Right cardiac atrium (tissue), 5 donors: ENCODE results near the gene PMPCA. TPM values are rescaled to one million over a fixed set of nuclear protein-coding genes. Genes with fewer than 3 reads are reported as not detected.
A peak's percentile ranks its signal among the peaks of the same experiment; 100 is the strongest.

Source experiments
- ATAC-seq, 2 donors: fragments of 200-7000 bp; cut with Tn5 transposase; one replicate each; pipeline versions ENCODE4 v1.8.0 to v1.9.1; 2020; ENCODE audit warnings: moderate library complexity in 2 of 2, mild to moderate bottlenecking in 1 of 2
- DNase-seq, 3 donors: peaks; one replicate each; pipeline ENCODE4 v3.0.0-alpha.2; 2020
- H3K27ac ChIP-seq: one replicate; pipeline ENCODE4 v1.5.1; 2013; ENCODE audit warnings: mild to moderate bottlenecking, low read length, control low read depth, moderate library complexity
- H3K27me3 ChIP-seq: one replicate; pipeline ENCODE4 v1.6.1; 2013; ENCODE audit not compliant: control insufficient read depth, insufficient read depth
- H3K4me1 ChIP-seq: one replicate; pipeline ENCODE4 v1.6.1; 2013; ENCODE audit warnings: low read length; ENCODE audit not compliant: control insufficient read depth, insufficient read depth
- H3K4me3 ChIP-seq: one replicate; pipeline ENCODE4 v1.5.1; 2013; ENCODE audit warnings: low read length, control low read depth
- H3K9me3 ChIP-seq: one replicate; pipeline ENCODE4 v1.6.1; 2013; ENCODE audit warnings: low read length; ENCODE audit not compliant: control insufficient read depth
- WGBS: extraction: QIAGEN DNeasy Blood & Tissue Kit; methylation state at CpG from one replicate; pipeline ENCODE4 v1.1.7; 2013; 5-methylcytosine and 5-hydroxymethylcytosine counted together
- intact Hi-C, 4 donors: fragments of 100-400 bp; cut with DNase I; formaldehyde crosslinking; loops; one replicate each; pipeline versions ENCODE4 v1.11.0 to v1.14.0; 2022 to 2023
- polyA plus RNA-seq: library from polyadenylated mRNA; stranded (reverse); fragments of 200-250 nt; gene quantifications from one replicate; pipeline ENCODE4 v1.2.3, GENCODE V29; 2013
- total RNA-seq, 4 donors: library from RNA; stranded (reverse); fragmentation: NEBNext Ultra II Directional; extraction: Animal tissue kit (Norgen Biotek cat#: 25700); gene quantifications; one replicate each; pipeline ENCODE4 v1.2.1, GENCODE V29; 2021
- donor health status: healthy with polysubstance abuse.
- donor health status: DM: no; HTN: yes; CAD: no.
- donor health status: DM: no; HTN: no; CAD: no.
- donor health status: DM: no; HTN: yes; CAD: no; lungs with severe emphysema.
- donor health status: DM: yes; HTN: yes; CAD: no.

Gene PMPCA
- total and polyA plus RNA-seq, 5 donors: 50.8 to 63.4 (median 57.5) TPM

DNA sequence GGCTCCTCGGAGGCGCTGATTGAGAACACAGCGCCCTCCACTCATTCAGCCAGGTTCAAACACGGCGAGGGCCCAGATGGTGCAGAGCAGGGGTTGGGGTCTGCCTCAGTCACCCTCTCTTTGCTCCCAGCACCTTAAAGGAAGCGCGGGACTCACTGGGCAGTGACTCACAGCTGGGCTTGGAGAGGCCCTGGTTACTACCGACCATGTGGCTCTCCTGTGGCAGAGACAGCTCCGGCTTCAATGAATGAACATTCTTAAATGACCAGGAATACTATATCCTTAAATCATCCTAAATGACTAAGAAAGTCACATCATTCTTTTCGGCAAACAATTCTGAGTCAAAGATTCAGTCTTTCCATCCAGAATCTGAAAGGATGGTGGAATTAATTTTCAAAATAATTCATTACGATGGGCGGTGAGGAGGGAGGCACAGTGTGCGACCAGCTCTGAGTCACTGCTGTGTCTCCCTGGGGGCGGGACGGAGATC, 30.8 kb downstream of the PMPCA start:
- Histone ChIP-seq H3K4me1 (peaks cover 6% of the 10 kb centered on the region), H3K9me3 (no peaks in the 10 kb centered on the region), H3K4me3 (no peak overlapping the region), H3K27ac (no peak overlapping the region), H3K27me3 (no peaks in the 10 kb centered on the region)
- 89% methylated on average over 15 of the region's 15 CpGs for WGBS
- DNase-seq (no peak), ATAC-seq (no peak)
- intact Hi-C loops: no loop called here

DNA sequence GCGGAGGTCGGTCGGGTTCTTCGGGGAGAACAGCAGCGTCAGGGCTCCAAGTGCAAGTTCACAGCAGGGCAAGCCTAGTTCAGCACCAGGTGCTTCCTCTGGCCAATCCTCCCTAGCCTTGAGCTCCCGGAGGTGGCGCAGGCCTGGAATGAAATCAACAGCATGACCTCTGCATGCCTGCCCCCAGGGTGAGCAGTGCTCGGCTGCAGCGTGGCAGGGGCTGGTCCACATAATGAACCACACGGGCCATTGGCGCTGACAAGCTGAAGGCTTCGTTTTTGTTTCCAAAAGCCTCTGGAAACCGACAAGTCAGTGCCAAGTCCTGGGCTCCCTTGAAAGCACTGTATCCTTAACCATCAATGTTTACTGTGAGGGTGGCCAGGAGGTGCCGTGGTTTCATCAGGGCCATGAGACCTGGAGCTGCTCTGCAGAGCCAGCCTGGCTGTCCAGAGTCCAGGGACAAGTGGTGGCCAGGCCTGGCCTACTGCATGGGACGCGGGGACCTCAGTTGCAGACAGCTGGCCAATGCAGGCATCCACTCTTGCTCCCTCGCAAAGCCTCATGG, 31.3 kb downstream of the PMPCA start:
- peaks cover 6% of the 10 kb centered on the region for H3K4me1 ChIP-seq
- no peaks in the 10 kb centered on the region for H3K27me3 ChIP-seq
- no peak overlapping the region for H3K4me3 ChIP-seq
- WGBS: 79% methylated on average over 17 of the region's 17 CpGs
- DNase-seq: peak in 2 of 3 donors; percentile 28 to 52
- no peak for ATAC-seq
- H3K9me3 ChIP-seq: no peaks in the 10 kb centered on the region
- intact Hi-C loops: no loop called here
- H3K27ac ChIP-seq: no peak overlapping the region

GRCh38 chr9:136442265-136442664, 31.8 kb downstream of the PMPCA start:
- H3K27ac ChIP-seq: no peak overlapping the region
- DNase-seq (peak in 1 of 3 donors; percentile 47), ATAC-seq (no peak)
- no peak overlapping the region for H3K4me3 ChIP-seq
- no peaks in the 10 kb centered on the region for H3K27me3 ChIP-seq
- peaks cover 5% of the 10 kb centered on the region for H3K4me1 ChIP-seq
- intact Hi-C loops: no loop called here
- 79% methylated on average over 5 of the region's 5 CpGs for WGBS
- H3K9me3 ChIP-seq: no peaks in the 10 kb centered on the region

GRCh38 chr9:136443087-136443486, 32.6 kb downstream of the PMPCA start:
- Histone ChIP-seq H3K4me3 (no peak overlapping the region), H3K9me3 (no peaks in the 10 kb centered on the region), H3K27ac (no peak overlapping the region), H3K27me3 (no peaks in the 10 kb centered on the region), H3K4me1 (no peaks in the 10 kb centered on the region)
- ATAC-seq (no peak), DNase-seq (peak in 1 of 3 donors; percentile 37)
- WGBS: 96% methylated on average over 15 of the region's 15 CpGs
- intact Hi-C loops: no loop called here

DNA sequence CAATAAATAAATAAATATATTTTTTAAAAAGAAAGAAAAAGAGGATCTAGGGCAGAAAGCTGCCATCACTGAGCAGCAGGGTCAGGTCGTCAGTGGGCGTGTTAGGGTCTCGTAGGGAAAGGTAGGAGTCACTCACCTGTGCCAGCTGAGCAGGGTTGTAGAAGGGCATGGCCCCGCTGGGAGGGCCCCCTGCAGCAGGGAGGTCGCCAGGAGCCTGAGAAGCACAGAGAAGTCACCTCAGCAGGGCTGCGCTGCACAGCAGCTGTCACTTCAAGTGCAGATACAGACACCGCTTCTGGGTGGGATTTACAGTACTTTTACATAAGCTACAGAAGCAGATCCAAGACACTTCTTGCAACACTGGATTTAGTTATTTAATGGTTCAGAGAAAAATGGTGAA, 33.2 kb downstream of the PMPCA start:
- Histone ChIP-seq H3K4me3 (no peak overlapping the region), H3K27me3 (no peaks in the 10 kb centered on the region), H3K9me3 (no peaks in the 10 kb centered on the region), H3K4me1 (no peaks in the 10 kb centered on the region), H3K27ac (no peak overlapping the region)
- 94% methylated on average over 7 of the region's 7 CpGs for WGBS
- intact Hi-C loops: no loop called here
- DNase-seq (peak in 1 of 3 donors; percentile 31), ATAC-seq (no peak)

- H3K4me1 ChIP-seq: no peaks in the 10 kb centered on the region
- 91% methylated on average over 20 of the region's 20 CpGs for WGBS
- intact Hi-C loops: no loop called here
- no peaks in the 10 kb centered on the region for H3K9me3 ChIP-seq
- ATAC-seq (no peak), DNase-seq (peak in 1 of 3 donors; percentile 41)
- no peak overlapping the region for H3K4me3 ChIP-seq
- no peaks in the 10 kb centered on the region for H3K27me3 ChIP-seq
- H3K27ac ChIP-seq: no peak overlapping the region
These were observed 33.6 kb downstream of the PMPCA start for GRCh38 chr9:136444102-136444501.

DNA sequence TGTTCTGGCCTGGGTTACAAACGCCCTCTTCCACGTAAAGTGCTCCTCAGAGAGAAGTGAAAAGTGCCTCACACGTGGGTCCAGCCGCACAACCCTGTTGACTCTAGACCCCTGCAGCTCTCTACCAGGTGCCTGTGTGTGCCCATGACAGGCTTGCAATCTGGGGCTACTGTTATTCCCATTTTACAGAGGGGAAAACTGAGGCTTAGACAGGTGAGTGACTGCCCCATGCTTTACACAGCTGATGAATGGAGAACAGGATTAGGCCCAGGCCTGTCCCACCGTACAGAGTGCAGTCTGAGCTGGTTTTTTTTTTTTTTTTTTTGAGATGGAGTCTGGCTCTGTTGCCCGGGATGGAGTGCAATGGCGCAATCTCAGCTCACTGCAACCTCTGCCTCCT, 35.3 kb downstream of the PMPCA start:
- no peak overlapping the region for H3K27ac ChIP-seq
- H3K27me3 ChIP-seq: no peaks in the 10 kb centered on the region
- DNase-seq (no peak), ATAC-seq (no peak)
- WGBS: 92% methylated on average over 7 of the region's 7 CpGs
- H3K9me3 ChIP-seq: no peaks in the 10 kb centered on the region
- intact Hi-C loops: no loop called here
- H3K4me1 ChIP-seq: no peaks in the 10 kb centered on the region
- H3K4me3 ChIP-seq: no peak overlapping the region

- 94% methylated on average over 27 of the region's 27 CpGs for WGBS
- no peaks in the 10 kb centered on the region for H3K27me3 ChIP-seq
- H3K27ac ChIP-seq: no peak overlapping the region
- H3K4me3 ChIP-seq: no peak overlapping the region
- ATAC-seq: no peak
- no peaks in the 10 kb centered on the region for H3K9me3 ChIP-seq
- peak in 1 of 3 donors; percentile 26 for DNase-seq
- H3K4me1 ChIP-seq: no peaks in the 10 kb centered on the region
- intact Hi-C loops: no loop called here
These were observed 36.8 kb downstream of the PMPCA start for GRCh38 chr9:136447173-136447778.

- ATAC-seq (no peak), DNase-seq (no peak)
- 90% methylated on average over 3 of the region's 3 CpGs for WGBS
- no peaks in the 10 kb centered on the region for H3K4me1 ChIP-seq
- H3K9me3 ChIP-seq: no peaks in the 10 kb centered on the region
- no peak overlapping the region for H3K4me3 ChIP-seq
- H3K27ac ChIP-seq: no peak overlapping the region
- intact Hi-C loops: no loop called here
- no peaks in the 10 kb centered on the region for H3K27me3 ChIP-seq
These were observed 38.2 kb downstream of the PMPCA start for GRCh38 chr9:136448655-136449054.

DNA sequence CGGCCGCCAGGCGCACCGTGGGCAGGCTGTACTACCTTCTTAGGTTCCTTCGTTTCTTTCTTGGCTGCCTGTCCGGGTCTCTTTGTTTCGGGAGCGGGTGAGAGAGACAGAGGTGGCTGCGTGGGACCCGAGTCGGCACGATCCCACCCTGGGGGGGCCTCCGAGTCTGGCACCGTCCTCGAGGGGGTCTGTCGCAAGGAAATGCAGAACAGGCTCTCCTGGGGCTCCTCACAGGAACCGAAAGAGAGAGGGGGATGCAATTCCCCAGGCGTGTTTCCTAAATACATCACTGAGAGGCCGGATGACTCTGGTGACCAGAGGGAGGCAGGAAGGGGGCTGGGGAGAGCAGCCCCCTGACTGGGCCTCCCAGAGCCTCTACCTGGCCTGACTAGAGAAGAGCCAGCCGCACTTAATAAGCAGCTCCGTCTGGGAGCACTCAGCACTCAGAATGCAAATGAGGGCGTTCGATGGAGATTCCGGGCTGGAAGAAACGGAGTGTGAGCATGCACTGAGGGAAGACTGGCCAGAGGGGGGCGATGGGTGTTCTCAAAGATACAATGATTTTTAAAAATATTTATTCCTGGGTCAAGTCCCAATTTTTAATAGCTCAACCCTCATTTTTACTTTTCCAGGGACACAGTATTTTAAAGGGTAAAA, 40.9 kb downstream of the PMPCA start:
- Histone ChIP-seq H3K27ac (no peak overlapping the region), H3K4me1 (no peaks in the 10 kb centered on the region), H3K9me3 (no peaks in the 10 kb centered on the region), H3K4me3 (no peak overlapping the region), H3K27me3 (no peaks in the 10 kb centered on the region)
- intact Hi-C loops: no loop called here
- 87% methylated on average over 26 of the region's 26 CpGs for WGBS
- ATAC-seq (no peak), DNase-seq (peak in 2 of 3 donors; percentile 19 to 46)

GRCh38 chr9:136453326-136453725, 42.9 kb downstream of the PMPCA start:
- intact Hi-C loops: no loop called here
- Histone ChIP-seq H3K4me3 (no peak overlapping the region), H3K27ac (no peak overlapping the region), H3K4me1 (no peaks in the 10 kb centered on the region), H3K27me3 (no peaks in the 10 kb centered on the region), H3K9me3 (no peaks in the 10 kb centered on the region)
- WGBS: 91% methylated on average over 11 of the region's 11 CpGs
- no peak for ATAC-seq
- DNase-seq: peak in 1 of 3 donors; percentile 33
